ENCODE data around the gene APBB3.

Gene APBB3

DNA sequence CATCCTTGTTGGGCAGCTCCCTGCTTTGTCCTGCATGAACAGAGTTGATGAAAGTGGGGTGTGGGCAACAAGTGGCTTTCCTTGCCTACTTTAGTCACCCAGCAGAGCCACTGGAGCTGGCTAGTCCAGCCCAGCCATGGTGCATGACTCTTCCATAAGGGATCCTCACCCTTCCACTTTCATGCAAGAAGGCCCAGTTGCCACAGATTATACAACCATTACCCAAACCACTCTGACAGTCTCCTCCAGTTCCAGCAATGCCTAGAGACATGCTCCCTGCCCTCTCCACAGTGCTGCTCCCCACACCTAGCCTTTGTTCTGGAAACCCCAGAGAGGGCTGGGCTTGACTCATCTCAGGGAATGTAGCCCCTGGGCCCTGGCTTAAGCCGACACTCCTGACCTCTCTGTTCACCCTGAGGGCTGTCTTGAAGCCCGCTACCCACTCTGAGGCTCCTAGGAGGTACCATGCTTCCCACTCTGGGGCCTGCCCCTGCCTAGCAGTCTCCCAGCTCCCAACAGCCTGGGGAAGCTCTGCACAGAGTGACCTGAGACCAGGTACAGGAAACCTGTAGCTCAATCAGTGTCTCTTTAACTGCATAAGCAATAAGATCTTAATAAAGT lies 4.2 kb upstream of the APBB3 start:
- peaks cover 8 to 43% (median 34%) of the 10 kb centered on the region in 3 donors for H3K36me3 ChIP-seq

DNA sequence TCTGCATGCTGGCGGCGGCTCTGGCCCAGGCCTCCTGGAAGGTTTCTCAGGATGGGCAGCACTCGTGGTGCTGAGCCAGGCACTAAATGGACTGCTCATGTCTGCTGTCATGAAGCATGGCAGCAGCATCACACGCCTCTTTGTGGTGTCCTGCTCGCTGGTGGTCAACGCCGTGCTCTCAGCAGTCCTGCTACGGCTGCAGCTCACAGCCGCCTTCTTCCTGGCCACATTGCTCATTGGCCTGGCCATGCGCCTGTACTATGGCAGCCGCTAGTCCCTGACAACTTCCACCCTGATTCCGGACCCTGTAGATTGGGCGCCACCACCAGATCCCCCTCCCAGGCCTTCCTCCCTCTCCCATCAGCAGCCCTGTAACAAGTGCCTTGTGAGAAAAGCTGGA lies 3.5 kb upstream of the APBB3 start:
- peaks cover 8 to 43% (median 34%) of the 10 kb centered on the region in 3 donors for H3K36me3 ChIP-seq
- TF ChIP-seq, protein P1, sequence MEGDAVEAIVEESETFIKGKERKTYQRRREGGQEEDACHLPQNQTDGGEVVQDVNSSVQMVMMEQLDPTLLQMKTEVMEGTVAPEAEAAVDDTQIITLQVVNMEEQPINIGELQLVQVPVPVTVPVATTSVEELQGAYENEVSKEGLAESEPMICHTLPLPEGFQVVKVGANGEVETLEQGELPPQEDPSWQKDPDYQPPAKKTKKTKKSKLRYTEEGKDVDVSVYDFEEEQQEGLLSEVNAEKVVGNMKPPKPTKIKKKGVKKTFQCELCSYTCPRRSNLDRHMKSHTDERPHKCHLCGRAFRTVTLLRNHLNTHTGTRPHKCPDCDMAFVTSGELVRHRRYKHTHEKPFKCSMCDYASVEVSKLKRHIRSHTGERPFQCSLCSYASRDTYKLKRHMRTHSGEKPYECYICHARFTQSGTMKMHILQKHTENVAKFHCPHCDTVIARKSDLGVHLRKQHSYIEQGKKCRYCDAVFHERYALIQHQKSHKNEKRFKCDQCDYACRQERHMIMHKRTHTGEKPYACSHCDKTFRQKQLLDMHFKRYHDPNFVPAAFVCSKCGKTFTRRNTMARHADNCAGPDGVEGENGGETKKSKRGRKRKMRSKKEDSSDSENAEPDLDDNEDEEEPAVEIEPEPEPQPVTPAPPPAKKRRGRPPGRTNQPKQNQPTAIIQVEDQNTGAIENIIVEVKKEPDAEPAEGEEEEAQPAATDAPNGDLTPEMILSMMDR (IDR thresholded peaks at IDR 0.05): no peak
- no peaks in the 10 kb centered on the region for H3K9me3 ChIP-seq
- H3K27me3 ChIP-seq: no peaks in the 10 kb centered on the region
- H3K4me3 ChIP-seq: no peak overlapping the region
- peaks cover 0 to 54% (median 35%) of the 10 kb centered on the region in 4 donors for H3K4me1 ChIP-seq
- DNase-seq: no peak
- intact Hi-C loops (cut with DNase I; ENCODE audit: low total_unique reads): loop anchor here (10.0 kb wide), 2 partner anchors 147 to 163 kb away; partner anchors contain the start of gene ANKHD1
- no peak overlapping the region for H3K27ac ChIP-seq

More for the DNA sequence above, 4.2 kb upstream of the APBB3 start:
- TF ChIP-seq, protein P1 (IDR thresholded peaks at IDR 0.05): no peak
- Histone ChIP-seq H3K27me3 (no peaks in the 10 kb centered on the region), H3K4me3 (no peak overlapping the region), H3K9me3 (no peaks in the 10 kb centered on the region), H3K27ac (peak overlapping the region; percentile 49 to 64), H3K4me1 (peaks cover 0 to 47% (median 30%) of the 10 kb centered on the region in 4 donors)
- intact Hi-C loops (cut with DNase I; ENCODE audit: low total_unique reads): loop anchor here (10.0 kb wide), 2 partner anchors 146 to 164 kb away; partner anchors contain the start of gene ANKHD1
- no peak for DNase-seq

GRCh38 chr5:140567136-140567818 lies 2.9 kb upstream of the APBB3 start:
- DNase-seq: no peak
- Histone ChIP-seq H3K4me1 (peaks cover 0 to 60% (median 38%) of the 10 kb centered on the region in 4 donors), H3K27ac (no peak overlapping the region), H3K4me3 (no peak overlapping the region), H3K27me3 (no peaks in the 10 kb centered on the region), H3K9me3 (no peaks in the 10 kb centered on the region), H3K36me3 (peaks cover 8 to 44% (median 34%) of the 10 kb centered on the region in 3 donors)
- intact Hi-C loops (cut with DNase I; ENCODE audit: low total_unique reads): loop anchor here (10.0 kb wide), 2 partner anchors 148 to 162 kb away; partner anchors contain the start of gene ANKHD1
- TF ChIP-seq, protein P1 (IDR thresholded peaks at IDR 0.05): no peak

DNA sequence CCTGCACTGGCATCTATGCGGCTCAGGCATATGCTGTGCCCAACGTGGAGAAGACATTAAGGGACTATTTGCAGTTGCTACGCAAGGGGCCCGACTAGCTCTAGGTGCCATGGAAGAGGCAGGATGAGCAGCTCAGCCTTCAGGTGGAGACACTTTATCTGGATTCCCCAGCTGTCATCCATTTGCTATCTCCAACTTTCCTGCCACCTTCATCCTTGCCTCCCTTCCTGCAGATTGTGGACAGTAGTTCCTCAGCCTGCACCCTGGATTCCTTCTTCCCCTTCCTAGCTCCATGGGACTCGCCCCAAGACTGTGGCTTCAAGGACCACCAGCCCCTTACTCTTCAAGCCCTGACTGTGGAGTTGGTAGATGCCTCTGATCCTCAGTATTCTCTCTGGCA lies 2.3 kb upstream of the APBB3 start:
- H3K4me1 ChIP-seq: peaks cover 0 to 66% (median 41%) of the 10 kb centered on the region in 4 donors
- no peaks in the 10 kb centered on the region for H3K9me3 ChIP-seq
- DNase-seq: no peak
- H3K27me3 ChIP-seq: no peaks in the 10 kb centered on the region
- TF ChIP-seq, protein P1 (IDR thresholded peaks at IDR 0.05): no peak
- intact Hi-C loops (cut with DNase I; ENCODE audit: low total_unique reads): loop anchor here (10.0 kb wide), 2 partner anchors 148 to 162 kb away; partner anchors contain the start of gene ANKHD1
- H3K4me3 ChIP-seq: no peak overlapping the region
- no peak overlapping the region for H3K27ac ChIP-seq
- H3K36me3 ChIP-seq: peaks cover 8 to 50% (median 37%) of the 10 kb centered on the region in 3 donors

DNA sequence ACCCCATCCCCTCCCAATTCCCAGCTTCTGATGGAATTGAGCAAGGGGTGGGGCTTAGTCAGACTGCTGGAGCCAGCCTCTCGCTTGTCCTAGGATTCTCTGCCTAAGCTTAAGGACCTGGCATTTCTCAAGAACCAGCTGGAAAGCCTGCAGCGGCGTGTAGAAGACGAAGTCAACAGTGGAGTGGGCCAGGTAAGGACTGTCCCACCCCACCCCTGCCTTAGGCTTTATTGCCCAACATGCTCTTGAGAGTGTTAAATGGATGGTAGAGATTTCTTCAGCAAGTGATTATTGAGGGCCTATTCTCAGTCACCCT lies 1.3 kb upstream of the APBB3 start:
- peak overlapping the region in 1 of 2 donors; percentile 94 for H3K27ac ChIP-seq
- DNase-seq: no peak
- H3K4me3 ChIP-seq: peak overlapping the region; percentile 67 to 77
- no peaks in the 10 kb centered on the region for H3K27me3 ChIP-seq
- H3K36me3 ChIP-seq: peaks cover 8 to 54% (median 43%) of the 10 kb centered on the region in 3 donors
- H3K4me1 ChIP-seq: peaks cover 0 to 60% (median 42%) of the 10 kb centered on the region in 4 donors
- intact Hi-C loops (cut with DNase I; ENCODE audit: low total_unique reads): loop anchor here (2.0 to 10.0 kb wide), 3 partner anchors 73 to 161 kb away; partner anchors contain the start of genes ANKHD1 and TMCO6
- H3K9me3 ChIP-seq: no peaks in the 10 kb centered on the region
- TF ChIP-seq, protein P1 (IDR thresholded peaks at IDR 0.05): no peak
